Vagina (tissue), 2 donors: ENCODE measurements around the gene OLFML2B. TPM values are rescaled to one million over a fixed set of nuclear protein-coding genes. Genes with fewer than 3 reads are reported as not detected.

Experiments used
- DNase-seq, 2 donors: peaks; one replicate each; pipeline ENCODE4 v3.0.0-alpha.2; 2017; ENCODE audit errors: extremely low spot score in 2 of 2
- H3K27ac ChIP-seq: fragments of 200-600 bp; sonication (generic); one replicate; pipeline ENCODE4 v1.5.1; 2019
- H3K27me3 ChIP-seq: fragments of 200-600 bp; sonication (generic); one replicate; pipeline ENCODE4 v1.5.1; 2019
- H3K36me3 ChIP-seq, 2 donors: fragments of 200-600 bp; sonication (generic); one replicate each; pipeline ENCODE4 v1.5.1; 2017 to 2019
- H3K4me1 ChIP-seq: fragments of 200-600 bp; sonication (generic); one replicate; pipeline ENCODE4 v1.5.1; 2019
- H3K4me3 ChIP-seq, 2 donors: fragments of 200-600 bp; sonication (generic); 1 replicate in 1 of 2; 2 replicates in 1 of 2; pipeline ENCODE4 v1.5.1; 2016 to 2019
- H3K9me3 ChIP-seq: fragments of 200-600 bp; sonication (generic); one replicate; pipeline ENCODE4 v1.5.1; 2019
- POLR2A ChIP-seq, 2 donors: fragments of 450-650 bp; IDR thresholded peaks; one replicate each; pipeline ENCODE4 v1.6.1; 2017; ENCODE audit warnings: antibody characterized with exemption in 2 of 2, mild to moderate bottlenecking in 2 of 2, moderate library complexity in 2 of 2
- POLR2AphosphoS5 ChIP-seq, 2 donors: sonication (generic); formaldehyde crosslinking; IDR thresholded peaks; one replicate each; pipeline ENCODE4 v1.9.0; 2017; ENCODE audit warnings: antibody characterized with exemption in 2 of 2, mild to moderate bottlenecking in 2 of 2, low read depth in 1 of 2; ENCODE audit not compliant: insufficient read depth in 1 of 2
- intact Hi-C: fragments of 100-400 bp; cut with DNase I; formaldehyde crosslinking; loops from one replicate; pipeline ENCODE4 v1.15.1; 2023
- total RNA-seq: library from RNA; depleted of rRNA; stranded (reverse); fragments of >200 nt; gene quantifications from one replicate; pipeline ENCODE4 v1.2.3, GENCODE V29; 2016
- TF ChIP-seq, protein P1 (sequence below), 3 experiments: fragments of 450-650 bp in 2 of 3; fragments of 200-600 bp in 1 of 3; sonication (generic) in 1 of 3; IDR thresholded peaks; one replicate each; pipeline ENCODE4 v1.5.1; 2017 to 2019; ENCODE audit warnings: antibody characterized with exemption in 3 of 3, mild to moderate bottlenecking in 2 of 3, moderate library complexity in 2 of 3

OLFML2B gene
- total RNA-seq, 1 donor from 2014 or later, result 12.8 TPM

DNA sequence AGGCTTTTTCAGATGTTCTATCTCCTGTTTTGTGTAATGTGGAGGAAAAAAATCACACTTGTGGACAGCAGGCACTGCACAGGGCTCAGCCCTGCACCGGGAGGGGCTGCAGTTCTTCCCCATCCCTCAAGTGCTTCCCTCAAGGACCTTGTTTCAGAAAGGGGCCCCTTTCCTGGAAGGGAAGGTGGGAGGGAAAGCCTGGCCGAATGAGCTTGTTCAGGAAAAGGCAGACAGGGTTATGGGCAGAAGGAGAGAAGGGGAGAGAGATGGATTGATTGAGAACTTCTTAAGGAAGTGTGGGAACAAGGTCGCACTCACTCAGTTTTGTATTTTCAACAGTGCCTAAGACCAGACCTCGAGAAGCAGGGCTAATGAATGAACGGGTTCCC lies 41.2 kb downstream of the OLFML2B start:
- H3K27ac ChIP-seq, result no peak overlapping the region
- TF ChIP-seq POLR2A (IDR thresholded peaks at IDR 0.05) (no peak), POLR2AphosphoS5 (IDR thresholded peaks at IDR 0.05; ENCODE audit: insufficient read depth in 1 of 2, low read depth in 1 of 2) (no peak)
- TF ChIP-seq, protein P1, sequence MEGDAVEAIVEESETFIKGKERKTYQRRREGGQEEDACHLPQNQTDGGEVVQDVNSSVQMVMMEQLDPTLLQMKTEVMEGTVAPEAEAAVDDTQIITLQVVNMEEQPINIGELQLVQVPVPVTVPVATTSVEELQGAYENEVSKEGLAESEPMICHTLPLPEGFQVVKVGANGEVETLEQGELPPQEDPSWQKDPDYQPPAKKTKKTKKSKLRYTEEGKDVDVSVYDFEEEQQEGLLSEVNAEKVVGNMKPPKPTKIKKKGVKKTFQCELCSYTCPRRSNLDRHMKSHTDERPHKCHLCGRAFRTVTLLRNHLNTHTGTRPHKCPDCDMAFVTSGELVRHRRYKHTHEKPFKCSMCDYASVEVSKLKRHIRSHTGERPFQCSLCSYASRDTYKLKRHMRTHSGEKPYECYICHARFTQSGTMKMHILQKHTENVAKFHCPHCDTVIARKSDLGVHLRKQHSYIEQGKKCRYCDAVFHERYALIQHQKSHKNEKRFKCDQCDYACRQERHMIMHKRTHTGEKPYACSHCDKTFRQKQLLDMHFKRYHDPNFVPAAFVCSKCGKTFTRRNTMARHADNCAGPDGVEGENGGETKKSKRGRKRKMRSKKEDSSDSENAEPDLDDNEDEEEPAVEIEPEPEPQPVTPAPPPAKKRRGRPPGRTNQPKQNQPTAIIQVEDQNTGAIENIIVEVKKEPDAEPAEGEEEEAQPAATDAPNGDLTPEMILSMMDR (IDR thresholded peaks at IDR 0.05), result no peak
- no peaks in the 10 kb centered on the region for H3K9me3 ChIP-seq
- H3K4me1 ChIP-seq, result peaks cover 29% of the 10 kb centered on the region
- intact Hi-C loops, result no loop called here
- DNase-seq, result no peak
- H3K4me3 ChIP-seq, result no peak overlapping the region
- H3K27me3 ChIP-seq, result no peaks in the 10 kb centered on the region
- no peaks in the 10 kb centered on the region for H3K36me3 ChIP-seq

DNA sequence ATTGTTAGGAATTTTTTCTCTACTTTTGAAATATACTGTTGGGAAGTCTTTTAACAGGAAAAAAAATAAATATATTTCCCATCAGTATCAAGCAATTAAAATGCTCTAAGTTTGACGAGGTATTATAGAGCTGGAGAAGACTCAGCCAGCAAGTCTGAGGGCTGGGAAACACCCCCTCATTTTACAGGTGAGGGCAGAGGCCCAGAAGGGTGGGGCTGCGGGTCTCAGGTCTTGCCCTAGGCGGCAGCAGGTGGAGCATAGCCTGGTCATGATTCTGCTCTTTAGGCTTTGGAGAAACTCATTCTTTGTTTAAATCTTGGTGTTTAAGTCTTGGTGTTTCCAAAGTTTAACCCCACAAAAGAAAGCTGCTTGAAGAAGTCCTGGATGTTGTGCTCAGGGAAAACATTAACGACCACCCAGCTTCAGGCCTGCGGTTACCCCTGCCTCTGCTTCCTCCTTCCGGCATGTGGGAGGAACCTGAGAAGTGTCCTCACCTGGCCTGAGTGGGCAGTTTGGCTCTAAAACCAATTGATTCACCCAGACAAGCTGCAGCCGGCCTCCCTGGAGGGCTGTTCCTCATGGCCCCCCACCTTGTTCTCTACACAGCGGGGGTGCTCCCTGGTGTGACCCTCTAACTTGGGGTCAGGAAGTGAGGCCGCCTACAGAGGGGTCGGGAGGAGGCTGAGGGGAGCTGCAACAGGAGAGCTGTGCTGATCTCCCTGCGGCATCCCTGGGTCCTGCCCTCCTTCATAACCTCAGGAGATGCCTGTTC lies 41.7 kb downstream of the OLFML2B start:
- TF ChIP-seq POLR2AphosphoS5 (IDR thresholded peaks at IDR 0.05; ENCODE audit: insufficient read depth in 1 of 2, low read depth in 1 of 2) (no peak), POLR2A (IDR thresholded peaks at IDR 0.05) (no peak)
- TF ChIP-seq, protein P1 (IDR thresholded peaks at IDR 0.05), result no peak
- no peaks in the 10 kb centered on the region for H3K27me3 ChIP-seq
- H3K27ac ChIP-seq, result no peak overlapping the region
- no peaks in the 10 kb centered on the region for H3K36me3 ChIP-seq
- H3K4me3 ChIP-seq, result no peak overlapping the region
- intact Hi-C loops, result no loop called here
- no peak for DNase-seq
- peaks cover 28% of the 10 kb centered on the region for H3K4me1 ChIP-seq
- H3K9me3 ChIP-seq, result no peaks in the 10 kb centered on the region

DNA sequence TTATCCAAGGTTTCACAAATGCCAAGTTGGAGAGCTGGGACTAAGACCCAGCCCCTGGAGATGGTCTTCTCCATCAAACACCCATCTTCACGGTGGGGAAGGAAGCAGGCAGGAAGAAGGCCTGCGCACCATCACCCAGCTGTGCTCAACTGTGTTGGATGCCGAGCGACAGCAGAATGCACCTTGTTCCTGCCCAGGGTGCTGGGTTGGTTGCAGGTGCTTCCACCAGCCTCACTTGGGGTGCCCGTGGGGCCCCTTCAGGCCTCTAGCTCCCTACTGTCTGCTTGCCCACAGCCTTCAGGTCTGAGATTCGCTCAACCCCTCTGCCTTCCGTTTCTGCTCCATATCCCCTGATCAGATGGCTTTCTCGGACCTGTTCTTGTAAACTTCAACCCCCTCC lies 42.5 kb downstream of the OLFML2B start:
- no peak for DNase-seq
- H3K27me3 ChIP-seq, result no peaks in the 10 kb centered on the region
- no peaks in the 10 kb centered on the region for H3K36me3 ChIP-seq
- intact Hi-C loops, result no loop called here
- TF ChIP-seq, protein P1 (IDR thresholded peaks at IDR 0.05), result no peak
- TF ChIP-seq POLR2AphosphoS5 (IDR thresholded peaks at IDR 0.05; ENCODE audit: insufficient read depth in 1 of 2, low read depth in 1 of 2) (no peak), POLR2A (IDR thresholded peaks at IDR 0.05) (no peak)
- H3K4me3 ChIP-seq, result no peak overlapping the region
- H3K27ac ChIP-seq, result no peak overlapping the region
- H3K9me3 ChIP-seq, result no peaks in the 10 kb centered on the region
- peaks cover 20% of the 10 kb centered on the region for H3K4me1 ChIP-seq

DNA sequence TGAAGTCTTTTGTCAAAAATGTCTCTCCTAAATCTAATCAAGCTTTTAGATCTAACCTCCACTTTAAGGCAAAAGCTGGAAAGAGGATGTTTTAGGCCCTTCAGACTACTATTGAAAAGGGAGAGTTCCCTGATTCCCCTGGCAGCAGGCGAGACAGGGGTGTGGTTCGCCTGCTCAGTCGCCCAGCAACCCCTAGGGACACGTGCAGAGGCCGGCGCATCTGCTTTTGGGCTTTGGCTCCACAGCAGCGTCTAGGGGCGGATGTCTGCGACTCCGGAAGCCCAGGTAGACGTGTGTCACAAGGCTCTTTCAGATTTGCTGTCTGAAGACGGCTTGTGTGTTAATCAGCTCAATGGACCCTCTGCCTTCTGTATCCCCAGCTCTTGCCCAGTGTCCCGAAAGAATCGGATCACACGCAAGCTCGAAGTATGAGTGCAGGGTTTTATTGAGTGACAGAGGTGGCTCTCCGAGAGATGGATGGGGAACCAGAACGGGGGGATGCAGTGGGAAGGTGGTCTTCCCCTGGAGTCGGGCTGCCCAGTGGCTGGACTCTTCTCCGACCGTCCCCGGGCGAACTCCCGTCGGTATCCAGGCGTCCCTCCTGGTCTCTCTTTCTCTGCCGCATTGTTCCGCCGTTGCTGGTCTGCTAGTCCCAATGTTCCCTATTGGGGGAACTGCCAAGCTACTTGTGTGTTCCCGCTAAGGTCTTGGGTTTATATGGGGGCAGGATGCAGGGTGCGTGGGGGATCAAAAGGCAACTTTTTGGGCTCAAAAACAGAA lies 45.5 kb downstream of the OLFML2B start:
- no peak for DNase-seq
- Histone ChIP-seq H3K27ac (no peak overlapping the region), H3K36me3 (no peaks in the 10 kb centered on the region), H3K9me3 (no peaks in the 10 kb centered on the region), H3K27me3 (no peaks in the 10 kb centered on the region), H3K4me3 (no peak overlapping the region), H3K4me1 (peaks cover 10% of the 10 kb centered on the region)
- intact Hi-C loops, result no loop called here
- TF ChIP-seq, protein P1 (IDR thresholded peaks at IDR 0.05), result no peak
- TF ChIP-seq POLR2AphosphoS5 (IDR thresholded peaks at IDR 0.05; ENCODE audit: insufficient read depth in 1 of 2, low read depth in 1 of 2) (no peak), POLR2A (IDR thresholded peaks at IDR 0.05) (no peak)
